Measurements from ENCODE around the gene SLC39A11.
"Not testable (repeated sequence)": the region's sequence is repeated elsewhere in the genome, so short reads cannot be mapped to it uniquely, and the experiment has no call there.

DNA sequence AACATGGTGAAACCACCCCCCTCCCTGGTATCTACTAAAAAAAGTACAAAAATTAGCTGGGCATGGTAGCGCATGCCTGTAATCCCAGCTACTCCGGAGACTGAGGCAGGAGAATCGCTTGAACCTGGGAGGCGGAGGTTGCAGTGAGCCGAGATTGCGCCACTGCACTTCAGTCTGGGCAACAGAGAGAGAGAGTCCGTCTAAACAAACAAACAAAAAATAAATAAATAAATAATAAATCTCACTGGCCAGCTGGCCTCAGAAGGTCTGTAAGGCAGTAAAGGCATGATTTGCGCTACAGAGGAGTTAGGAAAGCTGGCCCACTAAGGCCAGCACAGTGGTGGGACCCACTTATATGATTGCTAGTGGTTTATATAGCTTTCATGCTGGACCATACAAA lies 155.2 kb downstream of the SLC39A11 start:
- TF ChIP-seq POLR2A, CTCF, EP300 (IDR thresholded peaks at IDR 0.05): not testable (repeated sequence)
